ENCODE results near the gene CAPN15.
"Not testable (repeated sequence)": the region's sequence is repeated elsewhere in the genome, so short reads cannot be mapped to it uniquely, and the experiment has no call there.

Gene CAPN15

GRCh38 chr16:492211-492875 lies 35.2 kb upstream of the CAPN15 start:
- no peak for DNase-seq (ENCODE audit: low read depth)
- TF ChIP-seq, protein P1, sequence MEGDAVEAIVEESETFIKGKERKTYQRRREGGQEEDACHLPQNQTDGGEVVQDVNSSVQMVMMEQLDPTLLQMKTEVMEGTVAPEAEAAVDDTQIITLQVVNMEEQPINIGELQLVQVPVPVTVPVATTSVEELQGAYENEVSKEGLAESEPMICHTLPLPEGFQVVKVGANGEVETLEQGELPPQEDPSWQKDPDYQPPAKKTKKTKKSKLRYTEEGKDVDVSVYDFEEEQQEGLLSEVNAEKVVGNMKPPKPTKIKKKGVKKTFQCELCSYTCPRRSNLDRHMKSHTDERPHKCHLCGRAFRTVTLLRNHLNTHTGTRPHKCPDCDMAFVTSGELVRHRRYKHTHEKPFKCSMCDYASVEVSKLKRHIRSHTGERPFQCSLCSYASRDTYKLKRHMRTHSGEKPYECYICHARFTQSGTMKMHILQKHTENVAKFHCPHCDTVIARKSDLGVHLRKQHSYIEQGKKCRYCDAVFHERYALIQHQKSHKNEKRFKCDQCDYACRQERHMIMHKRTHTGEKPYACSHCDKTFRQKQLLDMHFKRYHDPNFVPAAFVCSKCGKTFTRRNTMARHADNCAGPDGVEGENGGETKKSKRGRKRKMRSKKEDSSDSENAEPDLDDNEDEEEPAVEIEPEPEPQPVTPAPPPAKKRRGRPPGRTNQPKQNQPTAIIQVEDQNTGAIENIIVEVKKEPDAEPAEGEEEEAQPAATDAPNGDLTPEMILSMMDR (conservative IDR thresholded peaks at IDR 0.05; ENCODE audit: low read length) = no peak
- H3K4me3 ChIP-seq (ENCODE audit: low read length) = no peak overlapping the region

DNA sequence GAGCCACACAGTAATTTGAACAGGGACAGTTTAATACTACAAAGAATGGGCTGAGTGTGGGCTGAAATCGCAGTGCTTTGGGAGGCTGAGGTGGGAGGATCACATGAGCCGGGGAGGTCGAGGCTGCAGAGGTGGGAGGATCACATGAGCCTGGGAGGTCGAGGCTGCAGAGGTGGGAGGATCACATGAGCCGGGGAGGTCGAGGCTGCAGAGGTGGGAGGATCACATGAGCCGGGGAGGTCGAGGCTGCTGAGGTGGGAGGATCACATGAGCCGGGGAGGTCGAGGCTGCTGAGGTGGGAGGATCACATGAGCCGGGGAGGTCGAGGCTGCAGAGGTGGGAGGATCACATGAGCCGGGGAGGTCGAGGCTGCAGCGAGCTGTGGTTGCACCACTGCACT lies 32.8 kb upstream of the CAPN15 start:
- DNase-seq (ENCODE audit: low read depth); H3K4me3 ChIP-seq (ENCODE audit: low read length): not testable (repeated sequence)

DNA sequence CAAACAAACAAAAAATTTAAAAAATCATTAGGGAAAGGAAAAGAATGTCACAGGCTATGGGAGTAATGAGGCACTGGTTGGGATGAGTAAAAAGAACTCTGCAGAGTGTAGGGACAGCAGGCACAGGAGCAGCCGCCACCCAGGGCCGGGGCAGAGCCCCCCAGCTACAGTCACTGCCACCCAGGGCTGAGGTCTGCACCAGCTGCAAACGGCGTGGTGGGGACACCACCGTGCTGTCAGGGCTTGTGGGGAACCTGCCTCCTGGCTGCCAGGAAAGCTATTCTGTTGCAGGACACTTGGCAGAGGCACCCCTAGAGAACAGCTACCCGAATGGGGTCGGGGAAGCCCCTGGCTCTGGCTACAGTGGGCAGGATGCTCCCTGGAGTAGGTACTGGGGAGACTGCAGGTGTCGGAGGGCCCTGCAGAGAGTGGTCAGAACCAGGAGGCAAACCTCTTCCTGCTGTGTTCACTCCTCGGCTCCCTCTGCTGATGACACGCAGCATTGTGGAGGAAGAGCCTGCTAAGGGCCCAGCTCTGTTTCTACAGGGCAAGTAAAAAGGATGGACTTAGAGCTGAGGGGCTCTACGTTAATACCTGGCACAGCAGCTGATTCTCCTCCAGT lies 32.3 kb upstream of the CAPN15 start:
- no peak overlapping the region for H3K4me3 ChIP-seq (ENCODE audit: low read length)
- TF ChIP-seq, protein P1 (conservative IDR thresholded peaks at IDR 0.05; ENCODE audit: low read length) = peak; percentile 54
- peak; percentile 22 for DNase-seq (ENCODE audit: low read depth)

DNA sequence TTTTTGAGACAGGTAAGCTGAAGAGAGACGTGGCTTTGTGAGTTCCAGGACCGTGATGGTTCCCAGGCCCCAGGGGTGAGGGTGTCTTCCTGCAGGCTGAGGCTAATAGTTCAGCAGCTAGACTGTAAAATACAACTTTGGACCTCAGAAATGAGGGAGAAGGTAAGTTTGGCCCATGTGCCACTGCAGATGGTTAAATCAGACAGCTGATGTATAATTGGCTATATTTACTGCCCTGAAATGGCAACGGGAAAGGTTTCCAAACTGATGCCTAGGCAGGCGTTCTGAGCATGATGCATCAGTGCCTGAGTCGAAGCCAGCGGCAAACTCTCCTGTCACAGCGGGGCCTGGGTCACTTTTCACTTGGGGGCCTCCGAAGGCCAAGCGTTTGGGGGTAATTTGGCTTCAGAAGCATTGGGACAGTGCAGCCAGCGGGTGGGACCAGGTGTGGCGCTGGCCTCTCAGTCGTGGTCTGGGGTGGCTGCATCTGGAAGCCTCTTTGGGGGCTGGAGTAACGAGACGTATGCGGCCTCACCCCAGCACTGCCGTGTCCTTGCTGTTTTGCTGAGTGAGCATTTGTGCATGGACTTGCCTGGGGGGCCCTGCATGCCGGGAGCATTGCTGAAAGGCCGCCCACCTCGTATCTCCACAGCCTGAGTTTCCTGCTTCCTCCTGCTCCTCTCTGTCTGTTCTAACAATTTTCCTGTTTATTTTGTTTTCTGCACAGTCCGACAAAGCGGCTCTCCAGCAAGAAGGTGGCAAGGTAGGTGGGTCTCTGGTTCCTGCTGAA lies 31.2 kb upstream of the CAPN15 start:
- DNase-seq (ENCODE audit: low read depth) = no peak

DNA sequence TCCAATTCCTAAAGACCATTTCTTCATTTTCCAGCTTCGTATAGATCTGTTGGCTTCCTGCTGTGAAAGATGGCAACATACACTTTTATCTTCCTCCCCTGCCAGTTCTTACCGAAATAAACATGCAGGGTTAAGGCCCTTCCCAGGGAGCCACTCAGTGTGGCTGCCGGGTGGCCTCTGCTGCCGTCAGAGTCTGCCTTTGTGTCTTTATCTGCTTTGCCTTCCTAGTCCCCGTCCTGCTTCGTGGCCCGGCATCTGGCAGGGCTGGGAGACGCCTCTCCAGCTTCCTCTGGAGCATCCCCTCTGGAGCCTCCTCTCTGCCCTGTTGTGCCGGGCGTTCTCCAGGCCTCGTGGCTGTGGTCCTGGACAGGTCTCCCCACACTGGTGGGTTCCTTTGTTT lies 30.3 kb upstream of the CAPN15 start:
- no peak overlapping the region for H3K4me3 ChIP-seq (ENCODE audit: low read length)
- DNase-seq (ENCODE audit: low read depth) = no peak
- TF ChIP-seq, protein P1 (conservative IDR thresholded peaks at IDR 0.05; ENCODE audit: low read length) = no peak

More for the DNA sequence above, 31.2 kb upstream of the CAPN15 start:
- TF ChIP-seq, protein P1 (conservative IDR thresholded peaks at IDR 0.05; ENCODE audit: low read length) = no peak
- no peak overlapping the region for H3K4me3 ChIP-seq (ENCODE audit: low read length)

GRCh38 chr16:499924-500323 lies 27.6 kb upstream of the CAPN15 start:
- no peak overlapping the region for H3K4me3 ChIP-seq (ENCODE audit: low read length)
- DNase-seq (ENCODE audit: low read depth) = no peak

DNA sequence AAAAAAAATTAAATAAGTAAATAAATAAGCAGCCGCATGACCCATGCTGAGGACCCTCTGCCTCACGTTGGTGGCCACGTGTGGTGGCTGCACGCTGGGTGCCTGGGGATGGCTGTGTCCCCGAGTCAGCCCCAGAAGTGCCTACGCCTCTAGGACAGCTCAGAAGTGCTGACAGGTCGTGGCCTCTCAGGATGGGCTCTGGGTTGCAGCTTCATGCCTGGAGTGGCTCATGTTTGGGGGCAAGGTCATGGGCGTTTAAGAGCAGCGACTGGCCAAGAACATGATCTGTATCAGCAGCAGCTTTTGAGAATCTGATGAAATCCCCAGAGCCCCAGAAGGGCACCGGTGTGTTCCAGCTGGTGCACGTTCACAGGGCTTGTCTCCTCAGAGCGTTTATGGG lies 26.8 kb upstream of the CAPN15 start:
- no peak for DNase-seq (ENCODE audit: low read depth)
- TF ChIP-seq, protein P1 (conservative IDR thresholded peaks at IDR 0.05; ENCODE audit: low read length) = no peak
- H3K4me3 ChIP-seq (ENCODE audit: low read length) = no peak overlapping the region

More at GRCh38 chr16:499924-500323, 27.6 kb upstream of the CAPN15 start:
- TF ChIP-seq, protein P1 (conservative IDR thresholded peaks at IDR 0.05; ENCODE audit: low read length) = no peak
